Measurements from ENCODE around the gene PAX7.

The PAX7 gene

GRCh38 chr1:18701183-18701582 lies 70.5 kb downstream of the PAX7 start:
- no peak for DNase-seq (ENCODE audit: low read depth, low spot score)

- DNase-seq (ENCODE audit: low read depth, low spot score), result no peak
Measured at GRCh38 chr1:18703041-18703621, 72.5 kb downstream of the PAX7 start.

GRCh38 chr1:18705811-18706210 lies 75.2 kb downstream of the PAX7 start:
- no peak for DNase-seq (ENCODE audit: low read depth, low spot score)

GRCh38 chr1:18707696-18708257 lies 77.1 kb downstream of the PAX7 start:
- DNase-seq (ENCODE audit: low read depth, low spot score), result no peak

GRCh38 chr1:18710002-18710401 lies 79.4 kb downstream of the PAX7 start:
- no peak for DNase-seq (ENCODE audit: low read depth, low spot score)

GRCh38 chr1:18711003-18711402 lies 80.4 kb downstream of the PAX7 start:
- DNase-seq (ENCODE audit: low read depth, low spot score), result no peak

- DNase-seq (ENCODE audit: low read depth, low spot score), result no peak
Measured at GRCh38 chr1:18711536-18712251, 81.0 kb downstream of the PAX7 start.

GRCh38 chr1:18712252-18712600 lies 81.6 kb downstream of the PAX7 start:
- no peak for DNase-seq (ENCODE audit: low read depth, low spot score)

GRCh38 chr1:18714404-18715175 lies 83.9 kb downstream of the PAX7 start:
- DNase-seq (ENCODE audit: low read depth, low spot score), result no peak

- no peak for DNase-seq (ENCODE audit: low read depth, low spot score)
Measured at GRCh38 chr1:18716112-18716784, 85.6 kb downstream of the PAX7 start.

- no peak for DNase-seq (ENCODE audit: low read depth, low spot score)
Measured at GRCh38 chr1:18716785-18717678, 86.4 kb downstream of the PAX7 start.

GRCh38 chr1:18719786-18720451 lies 89.3 kb downstream of the PAX7 start:
- no peak for DNase-seq (ENCODE audit: low read depth, low spot score)

GRCh38 chr1:18721041-18721440 lies 90.4 kb downstream of the PAX7 start:
- no peak for DNase-seq (ENCODE audit: low read depth, low spot score)

- no peak for DNase-seq (ENCODE audit: low read depth, low spot score)
Measured at GRCh38 chr1:18721776-18722175, 91.1 kb downstream of the PAX7 start.

GRCh38 chr1:18722270-18722669 lies 91.6 kb downstream of the PAX7 start:
- DNase-seq (ENCODE audit: low read depth, low spot score), result no peak

GRCh38 chr1:18723206-18723605 lies 92.6 kb downstream of the PAX7 start:
- DNase-seq (ENCODE audit: low read depth, low spot score), result no peak

- no peak for DNase-seq (ENCODE audit: low read depth, low spot score)
Measured at GRCh38 chr1:18723701-18724411, 93.2 kb downstream of the PAX7 start.

- DNase-seq (ENCODE audit: low read depth, low spot score), result no peak
Measured at GRCh38 chr1:18724801-18725200, 94.2 kb downstream of the PAX7 start.

GRCh38 chr1:18725231-18725895 lies 94.7 kb downstream of the PAX7 start:
- no peak for DNase-seq (ENCODE audit: low read depth, low spot score)
